ENCODE results near the gene STX2.

Gene STX2

GRCh38 chr12:130803702-130804101, 35.3 kb downstream of the STX2 start:
- no peak for TF ChIP-seq ZFP3 (CRISPR knock-in tag; IDR thresholded peaks at IDR 0.05)
- TF ChIP-seq BACH2 (CRISPR knock-in tag; IDR thresholded peaks at IDR 0.05; ENCODE audit: borderline replicate concordance) = no peak
- TF ChIP-seq OSR1 (CRISPR knock-in tag; IDR thresholded peaks at IDR 0.05) = no peak
- no peak for TF ChIP-seq PATZ1 (CRISPR knock-in tag; IDR thresholded peaks at IDR 0.05; ENCODE audit: borderline replicate concordance)
- TF ChIP-seq SNAI2 (CRISPR knock-in tag; IDR thresholded peaks at IDR 0.05) = no peak
- no peak for TF ChIP-seq ZNF70 (CRISPR knock-in tag; IDR thresholded peaks at IDR 0.05)
- TF ChIP-seq ZNF565 (CRISPR knock-in tag; conservative IDR thresholded peaks at IDR 0.05; ENCODE audit: low read depth) = no peak
- TF ChIP-seq TCF4 (CRISPR knock-in tag; IDR thresholded peaks at IDR 0.05; ENCODE audit: borderline replicate concordance) = no peak
- no peak for ATAC-seq

- ATAC-seq = no peak
- TF ChIP-seq BACH2 (CRISPR knock-in tag; IDR thresholded peaks at IDR 0.05; ENCODE audit: borderline replicate concordance) (no peak), ZC3H10 (CRISPR knock-in tag; IDR thresholded peaks at IDR 0.05) (no peak), TOX (CRISPR knock-in tag; IDR thresholded peaks at IDR 0.05; ENCODE audit: borderline replicate concordance) (no peak), ZNF8 (CRISPR knock-in tag; IDR thresholded peaks at IDR 0.05) (no peak), TSHZ2 (CRISPR knock-in tag; IDR thresholded peaks at IDR 0.05) (no peak), PATZ1 (CRISPR knock-in tag; IDR thresholded peaks at IDR 0.05; ENCODE audit: borderline replicate concordance) (no peak), ESRRG (CRISPR knock-in tag; IDR thresholded peaks at IDR 0.05) (no peak), ZFP30 (CRISPR knock-in tag; IDR thresholded peaks at IDR 0.05) (no peak), RARB (CRISPR knock-in tag; IDR thresholded peaks at IDR 0.05) (no peak), OSR1 (CRISPR knock-in tag; IDR thresholded peaks at IDR 0.05) (no peak), ZFP3 (CRISPR knock-in tag; IDR thresholded peaks at IDR 0.05) (no peak), ZNF565 (CRISPR knock-in tag; conservative IDR thresholded peaks at IDR 0.05; ENCODE audit: low read depth) (no peak), TCF4 (CRISPR knock-in tag; IDR thresholded peaks at IDR 0.05; ENCODE audit: borderline replicate concordance) (no peak), ZNF70 (CRISPR knock-in tag; IDR thresholded peaks at IDR 0.05) (no peak), CSDC2 (CRISPR knock-in tag; IDR thresholded peaks at IDR 0.05) (no peak), CREB5 (CRISPR knock-in tag; IDR thresholded peaks at IDR 0.05; ENCODE audit: low read depth) (no peak), PPARA (CRISPR knock-in tag; IDR thresholded peaks at IDR 0.05; ENCODE audit: borderline replicate concordance) (no peak), POU6F1 (CRISPR knock-in tag; IDR thresholded peaks at IDR 0.05; ENCODE audit: borderline replicate concordance, low read depth) (no peak)
Measured at GRCh38 chr12:130800312-130800711, 38.7 kb downstream of the STX2 start.

GRCh38 chr12:130799051-130799450, 40.0 kb downstream of the STX2 start:
- ATAC-seq = no peak
- TF ChIP-seq ZNF565 (CRISPR knock-in tag; conservative IDR thresholded peaks at IDR 0.05; ENCODE audit: low read depth) (no peak), ZC3H10 (CRISPR knock-in tag; IDR thresholded peaks at IDR 0.05) (no peak), POU6F1 (CRISPR knock-in tag; IDR thresholded peaks at IDR 0.05; ENCODE audit: borderline replicate concordance, low read depth) (no peak), PPARA (CRISPR knock-in tag; IDR thresholded peaks at IDR 0.05; ENCODE audit: borderline replicate concordance) (no peak), TCF4 (CRISPR knock-in tag; IDR thresholded peaks at IDR 0.05; ENCODE audit: borderline replicate concordance) (no peak), ARNTL (CRISPR knock-in tag; IDR thresholded peaks at IDR 0.05; ENCODE audit: borderline replicate concordance, low read depth) (no peak), TOX (CRISPR knock-in tag; IDR thresholded peaks at IDR 0.05; ENCODE audit: borderline replicate concordance) (no peak)

All from SK-N-SH treated with all-trans-retinoic acid at 6 μM for 48 hours (cell line).